Head of caudate nucleus (tissue), 42 donors: ENCODE results near the gene ERICH6B.
A peak's percentile ranks its signal among the peaks of the same experiment; 100 is the strongest.
"Not testable (repeated sequence)": the region's sequence is repeated elsewhere in the genome, so short reads cannot be mapped to it uniquely, and the experiment has no call there.

Experiments
- DNase-seq, 42 donors: peaks; one replicate each; pipeline versions ENCODE4 v3.0.0 to v3.0.0-alpha.2; 2020 to 2021; ENCODE audit warnings: mixed read lengths in 7 of 42
- intact Hi-C: fragments of 100-400 bp; cut with DNase I; formaldehyde crosslinking; loops from one replicate; pipeline ENCODE4 v1.15.0; 2022

The ERICH6B gene

DNA sequence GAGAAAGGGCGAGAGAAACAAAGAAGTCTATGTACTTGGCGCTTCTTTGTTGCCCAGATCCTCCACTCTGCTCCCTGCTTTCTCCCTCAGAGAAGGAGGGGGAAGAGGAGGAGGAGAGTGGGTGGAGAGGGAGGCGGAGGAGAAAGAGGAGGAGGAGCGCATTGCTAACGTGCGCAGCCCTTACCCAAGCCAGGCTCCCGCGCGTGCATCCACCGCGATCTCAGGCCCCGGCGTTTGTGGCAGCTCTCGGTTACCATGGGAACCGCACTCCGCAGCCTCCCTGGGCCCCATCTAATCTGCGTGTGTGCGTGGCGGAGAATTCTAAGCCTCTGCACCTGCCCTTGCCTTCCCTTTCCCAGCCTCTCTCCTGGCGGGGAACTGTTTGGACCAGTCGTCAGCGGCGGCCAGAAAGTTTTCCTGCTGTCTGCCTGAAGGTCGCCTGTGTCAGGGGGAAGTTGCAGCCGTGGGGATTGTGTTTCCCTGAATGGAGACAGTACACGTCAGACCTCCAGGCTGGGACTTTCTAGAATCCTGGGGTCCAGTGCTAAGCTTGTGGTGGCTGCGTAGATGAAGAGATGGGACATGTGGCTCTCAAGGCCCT lies at the start of gene ERICH6B:
Gene ERICH6B, minus strand, starts transcription at position 239 of the 601 bp plus-strand sequence. CDS start 18,734 bp downstream, outside the sequence.
- intact Hi-C loops = no loop called here
- peak; percentile 23 to 86 (median 66) for DNase-seq

DNA sequence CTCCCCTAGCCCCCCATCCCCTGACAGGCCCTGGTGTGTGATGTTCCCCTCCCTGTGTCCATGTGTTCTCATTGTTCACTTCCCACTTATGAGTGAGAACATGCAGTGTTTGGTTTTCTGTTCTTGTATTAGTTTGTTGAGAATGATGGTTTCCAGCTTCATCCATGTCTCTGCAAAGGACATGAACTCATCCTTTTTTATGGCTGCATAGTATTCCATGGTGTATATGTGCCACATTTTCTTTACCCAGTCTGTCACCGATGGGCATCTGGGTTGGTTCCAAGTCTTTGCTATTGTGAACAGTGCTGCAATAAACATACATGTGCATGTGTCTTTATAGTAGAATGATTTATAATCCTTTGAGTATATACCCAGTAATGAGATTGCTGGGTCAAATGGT lies 47.4 kb upstream of the ERICH6B start:
- DNase-seq, intact Hi-C loops: not testable (repeated sequence)

DNA sequence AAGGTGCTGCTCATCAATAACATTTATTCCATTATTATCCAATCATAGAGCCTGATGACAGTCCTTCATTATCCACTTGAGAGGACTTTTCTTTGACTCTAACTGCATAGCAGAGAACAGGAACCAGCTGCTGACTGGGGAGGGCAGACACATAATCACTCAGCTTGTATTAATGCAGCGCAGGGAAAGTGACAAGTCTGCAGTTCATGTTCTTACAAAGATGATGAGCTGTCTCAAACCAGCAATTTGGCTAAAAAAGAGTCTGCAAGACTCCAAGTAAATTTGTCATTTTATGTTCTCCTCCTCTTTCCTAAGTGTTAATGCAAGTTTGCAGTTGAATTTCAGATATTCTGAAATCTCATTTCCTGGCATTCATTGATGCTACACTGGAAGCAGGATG lies 46.6 kb upstream of the ERICH6B start:
- DNase-seq = peak in 24 of 42 donors; percentile 4 to 76 (median 36)
- intact Hi-C loops = no loop called here

DNA sequence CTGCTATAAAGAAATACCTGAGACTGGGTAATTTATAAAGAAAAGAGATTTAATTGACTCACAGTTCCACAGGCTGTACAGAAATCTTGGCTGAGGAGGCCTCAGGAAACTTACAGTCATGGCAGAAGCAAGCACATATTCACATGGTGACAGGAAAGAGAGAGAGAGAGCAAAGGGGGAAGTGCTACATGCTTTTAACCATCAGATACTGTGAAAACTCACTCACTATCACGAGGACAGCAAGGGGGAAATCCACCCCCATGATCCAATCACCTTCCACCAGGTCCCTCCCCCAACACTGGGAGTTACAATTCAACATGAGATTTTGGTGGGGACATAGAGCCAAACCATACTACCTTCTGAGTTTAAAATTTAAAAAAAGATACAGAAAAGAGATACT lies 44.9 kb upstream of the ERICH6B start:
- intact Hi-C loops, DNase-seq: not testable (repeated sequence)

DNA sequence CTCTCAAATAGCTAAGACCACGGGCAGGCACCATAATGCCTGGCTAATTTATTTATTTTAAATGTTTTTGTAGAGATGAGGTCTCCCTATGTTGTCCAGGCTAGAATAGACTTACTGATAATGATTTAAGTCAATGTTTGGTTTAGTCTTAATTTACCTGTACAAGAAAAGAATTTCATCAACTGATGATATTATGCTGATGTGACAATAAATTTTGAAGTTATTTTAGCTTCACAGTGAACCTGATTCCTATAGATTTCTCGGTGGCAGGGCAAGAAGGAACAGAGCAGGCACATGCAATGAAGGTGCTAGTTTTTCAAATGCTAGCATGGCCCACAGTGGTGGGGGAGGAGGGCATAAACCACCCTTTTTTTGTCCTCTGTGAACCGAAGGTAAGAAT lies 44.0 kb upstream of the ERICH6B start:
- DNase-seq = no peak
- intact Hi-C loops = no loop called here

DNA sequence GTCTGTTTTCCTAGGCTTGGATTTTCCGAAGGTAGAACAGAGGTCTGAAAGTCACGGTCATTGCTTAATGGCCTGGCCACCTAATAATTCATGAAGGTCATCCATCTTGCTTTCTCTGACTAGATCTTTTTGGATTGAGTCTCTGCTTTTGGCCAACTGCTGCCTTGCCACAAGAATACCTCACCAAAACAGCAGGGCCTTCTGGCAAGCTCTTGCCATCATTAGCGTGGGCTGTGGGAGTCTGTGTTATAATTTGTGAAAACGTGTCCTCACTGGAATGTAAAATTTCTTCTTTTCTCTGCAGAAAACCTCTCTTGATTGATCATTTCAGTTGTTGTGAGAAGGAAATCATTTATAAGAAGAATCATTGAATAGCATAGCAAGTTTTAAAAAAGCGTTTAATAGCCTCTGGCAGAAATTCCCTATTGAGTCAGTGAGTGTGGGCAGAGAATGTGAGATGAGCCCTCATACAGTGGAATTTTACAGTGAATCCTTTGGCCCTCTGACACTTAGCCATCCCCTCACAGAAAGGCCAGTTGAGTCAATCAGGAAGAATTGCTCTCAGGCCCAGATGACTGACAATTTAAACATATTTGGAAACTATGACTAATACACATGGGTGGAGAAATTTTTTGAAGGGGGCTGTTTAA lies 43.2 kb upstream of the ERICH6B start:
- no peak for DNase-seq

DNA sequence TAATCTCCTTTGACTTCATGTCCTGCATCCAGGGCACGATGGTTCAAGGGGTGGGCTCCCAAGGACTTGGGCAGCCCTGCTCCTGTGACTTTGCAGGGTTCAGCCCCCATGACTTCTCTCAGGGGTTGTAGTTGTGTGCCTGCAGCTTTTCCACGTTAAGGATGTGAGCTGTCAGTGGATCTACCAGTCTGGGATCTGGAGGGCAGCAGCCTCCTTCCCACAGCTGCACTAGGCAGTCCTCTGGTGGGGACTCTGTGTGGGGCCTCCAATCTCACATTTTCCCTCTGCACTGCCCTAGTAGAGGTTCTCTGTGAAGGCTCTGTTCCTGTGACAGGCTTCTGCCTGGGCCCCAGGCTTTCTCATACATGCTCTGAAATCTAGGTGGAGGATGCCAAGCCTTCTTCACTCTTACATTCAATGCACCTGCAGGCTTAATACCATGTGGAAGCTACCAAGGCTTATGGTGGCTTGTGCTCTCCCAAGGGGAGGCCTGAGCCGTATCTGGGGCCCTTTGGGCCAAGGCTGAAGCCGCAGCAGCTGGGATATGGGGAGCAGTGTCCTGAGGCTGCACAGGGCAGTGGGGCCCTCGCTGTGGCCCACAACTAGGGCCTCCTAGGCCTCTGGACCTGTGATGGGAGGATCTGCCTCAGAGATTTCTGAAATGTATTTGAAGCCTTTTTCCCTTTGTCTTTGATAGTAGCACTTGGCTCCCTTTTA lies 39.3 kb upstream of the ERICH6B start:
- intact Hi-C loops = no loop called here
- no peak for DNase-seq

More for the DNA sequence above, 43.2 kb upstream of the ERICH6B start:
- intact Hi-C loops = no loop called here

DNA sequence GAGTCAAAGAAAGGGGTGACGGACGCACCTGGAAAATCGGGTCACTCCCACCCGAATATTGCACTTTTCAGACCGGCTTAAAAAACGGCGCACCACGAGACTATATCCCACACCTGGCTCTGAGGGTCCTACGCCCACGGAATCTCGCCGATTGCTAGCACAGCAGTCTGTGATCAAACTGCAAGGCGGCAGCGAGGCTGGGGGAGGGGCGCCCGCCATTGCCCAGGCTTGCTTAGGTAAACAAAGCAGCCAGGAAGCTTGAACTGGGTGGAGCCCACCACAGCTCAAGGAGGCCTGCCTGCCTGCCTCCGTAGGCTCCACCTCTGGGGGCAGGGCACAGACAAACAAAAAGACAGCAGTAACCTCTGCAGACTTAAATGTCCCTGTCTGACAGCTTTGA lies 29.7 kb upstream of the ERICH6B start:
- intact Hi-C loops, DNase-seq: not testable (repeated sequence)

DNA sequence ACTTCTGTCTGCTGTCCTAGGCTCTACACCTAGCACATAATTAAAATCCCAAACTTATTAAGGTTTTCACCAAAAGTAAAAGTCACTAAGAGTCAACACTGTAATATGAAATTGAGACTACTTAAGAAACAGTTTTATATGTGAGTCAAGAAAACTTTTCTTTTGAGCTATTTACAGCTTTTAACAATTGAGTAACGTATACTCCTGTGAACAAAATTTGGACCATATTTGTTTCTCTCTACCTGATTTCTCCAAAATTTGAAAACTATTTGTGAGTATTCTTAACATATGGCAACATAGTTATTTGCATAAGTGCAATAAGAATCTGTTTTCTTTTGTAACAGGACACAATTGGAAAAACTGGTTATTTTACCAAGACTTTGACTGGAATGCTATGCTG lies 26.6 kb upstream of the ERICH6B start:
- intact Hi-C loops, DNase-seq: not testable (repeated sequence)

DNA sequence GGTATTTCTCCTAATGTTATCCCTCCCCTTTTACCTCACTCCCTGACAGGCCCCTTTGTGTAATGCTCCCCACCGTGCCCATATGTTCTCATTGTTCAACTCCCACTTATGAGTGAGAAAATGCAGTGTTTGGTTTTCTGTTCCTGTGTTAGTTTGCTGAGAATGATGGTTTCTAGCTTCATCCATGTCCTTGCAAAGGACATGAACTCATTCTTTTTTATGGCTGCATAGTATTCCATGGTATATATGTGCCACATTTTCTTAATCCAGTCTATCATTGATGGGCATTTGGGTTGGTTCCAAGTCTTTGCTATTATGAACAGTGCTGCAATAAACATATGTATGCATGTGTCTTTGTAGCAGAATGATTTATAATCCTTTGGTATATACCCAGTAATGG lies 19.8 kb upstream of the ERICH6B start:
- intact Hi-C loops, DNase-seq: not testable (repeated sequence)

DNA sequence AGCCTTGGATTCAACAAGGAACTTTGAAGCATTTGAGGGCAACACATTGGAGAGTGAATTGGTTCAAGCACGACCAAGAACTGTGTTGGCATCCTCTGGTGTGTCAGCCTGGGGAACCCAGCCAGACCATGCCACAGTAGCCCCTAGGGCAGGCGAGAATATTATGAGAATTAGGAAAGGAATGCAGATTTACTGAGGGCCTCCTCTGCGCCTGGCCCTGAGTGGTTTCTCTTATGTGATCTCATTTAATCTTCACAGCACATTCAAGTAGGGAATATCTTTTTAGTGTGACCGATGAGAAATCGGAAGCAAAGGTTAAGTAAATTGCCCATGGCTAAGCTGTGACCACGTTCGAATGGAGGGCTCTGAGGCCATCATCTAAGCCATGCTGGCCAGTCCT lies 15.3 kb upstream of the ERICH6B start:
- intact Hi-C loops = no loop called here
- DNase-seq = no peak

DNA sequence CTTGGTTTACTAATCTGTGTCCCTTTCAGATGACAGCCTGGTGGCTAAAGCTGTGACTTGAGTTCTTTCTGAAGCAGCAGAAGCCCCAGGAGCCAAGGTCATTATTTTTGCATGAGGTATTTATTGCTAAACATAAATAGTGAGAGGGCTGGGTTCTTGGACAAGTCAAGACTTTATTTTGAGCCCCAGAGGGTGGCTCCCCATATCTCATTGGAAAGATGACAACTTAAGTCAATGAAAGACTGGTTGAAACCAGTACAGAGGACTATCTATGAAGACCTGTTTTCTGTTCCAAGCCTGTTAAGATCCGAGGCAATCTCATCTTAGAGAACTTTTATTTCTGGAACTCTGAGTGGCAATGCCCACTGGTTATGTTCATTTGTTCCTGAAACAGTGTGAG lies 14.4 kb upstream of the ERICH6B start:
- DNase-seq = no peak
- intact Hi-C loops = no loop called here

DNA sequence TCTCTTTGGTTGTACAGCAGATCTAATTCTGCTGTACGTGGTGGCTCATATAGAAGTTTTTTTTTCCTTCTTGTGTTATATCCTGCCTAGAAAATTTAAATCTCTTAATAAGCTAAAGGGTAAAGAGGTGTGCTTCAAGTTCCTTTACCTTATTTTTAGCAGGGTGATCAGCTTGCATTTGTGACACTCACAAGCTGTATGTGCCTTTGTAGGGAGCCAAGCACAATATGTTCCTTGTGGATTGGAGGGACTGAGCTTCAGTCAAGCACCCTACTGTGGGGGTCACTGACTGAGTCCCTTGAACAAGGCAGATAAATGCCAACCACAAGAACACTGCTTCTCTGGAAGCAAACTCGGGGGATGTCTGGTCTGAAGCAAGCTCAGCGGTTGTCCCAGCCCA lies 12.6 kb upstream of the ERICH6B start:
- intact Hi-C loops = no loop called here
- no peak for DNase-seq

DNA sequence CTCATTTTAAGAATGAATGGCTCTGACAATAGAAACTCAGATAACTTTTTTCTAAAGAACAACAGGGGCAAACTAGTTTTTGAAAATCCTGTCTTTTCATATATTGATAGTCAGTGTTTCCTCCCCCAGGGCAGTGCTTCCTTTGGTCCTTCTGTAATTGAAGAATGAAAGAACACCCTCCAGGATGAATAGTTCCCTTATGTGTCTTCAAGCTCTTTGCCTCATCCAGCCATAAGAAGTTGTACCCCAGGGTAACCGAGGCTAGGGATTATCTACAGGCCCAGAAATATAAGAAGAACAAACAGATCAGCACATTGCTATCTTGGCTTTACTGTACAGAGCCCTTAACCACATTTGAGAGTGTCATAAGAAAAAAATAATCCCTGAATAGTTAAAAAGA lies 12.1 kb upstream of the ERICH6B start:
- intact Hi-C loops = no loop called here
- no peak for DNase-seq

DNA sequence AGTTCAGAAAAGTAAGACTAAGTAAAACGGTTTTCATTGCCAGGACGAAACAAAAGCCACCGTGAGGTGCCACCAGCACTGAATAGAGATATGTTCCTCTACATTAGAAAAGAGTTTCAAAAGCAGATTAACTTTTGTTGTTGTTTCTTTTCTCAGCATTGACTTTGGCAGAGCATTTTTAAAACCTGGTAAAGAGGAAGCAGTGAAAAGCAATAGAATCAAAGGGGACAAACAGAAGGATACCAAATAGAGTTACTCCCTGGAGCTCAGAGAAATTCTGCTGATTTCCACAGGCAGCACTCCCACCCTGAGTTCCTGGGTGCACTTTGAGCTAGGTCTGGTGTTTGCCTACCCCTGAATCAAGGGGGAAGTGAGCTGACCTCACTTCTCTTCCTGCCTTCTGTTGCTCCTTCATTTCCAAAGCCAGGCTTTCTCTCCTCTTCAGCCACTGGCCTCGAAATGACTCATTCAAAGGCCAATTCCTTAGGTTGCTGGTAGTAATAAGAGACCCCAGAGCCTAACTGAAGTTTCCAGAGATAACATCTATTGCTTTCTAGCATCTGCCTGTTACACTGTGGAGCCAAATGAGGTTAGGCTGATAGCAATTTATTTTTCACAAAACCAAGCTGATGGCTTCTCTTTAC lies 11.3 kb upstream of the ERICH6B start:
- intact Hi-C loops = no loop called here

DNA sequence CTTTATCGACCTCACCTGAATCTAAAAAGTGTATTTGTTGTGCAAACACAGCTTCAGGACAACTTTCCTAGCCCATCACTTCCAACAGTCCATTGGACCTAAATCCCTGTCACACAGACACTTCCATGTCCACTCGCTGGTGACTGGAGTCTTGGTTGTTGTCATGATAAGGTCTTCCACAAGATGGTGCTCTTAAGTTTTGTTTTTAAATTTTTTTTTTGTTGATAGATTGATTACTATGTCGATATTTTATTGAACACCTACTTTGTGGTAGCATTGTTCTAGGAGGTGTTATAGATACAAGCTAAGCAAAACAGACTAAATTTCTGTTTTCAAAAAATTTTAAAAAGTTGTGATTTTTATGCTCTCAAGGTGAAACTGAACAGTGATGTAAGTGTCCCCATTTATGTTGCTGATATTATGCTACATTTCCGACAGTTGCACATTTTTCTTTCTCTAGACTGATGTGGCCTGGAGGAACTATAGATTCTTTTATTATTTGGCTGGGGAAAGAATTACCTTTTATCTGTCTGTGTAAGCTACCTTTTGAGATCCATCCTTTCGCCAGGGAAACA lies 8.1 kb upstream of the ERICH6B start:
- peak in 1 of 42 donors; percentile 9 for DNase-seq
- intact Hi-C loops = no loop called here

More for the DNA sequence above, 11.3 kb upstream of the ERICH6B start:
- DNase-seq = no peak

DNA sequence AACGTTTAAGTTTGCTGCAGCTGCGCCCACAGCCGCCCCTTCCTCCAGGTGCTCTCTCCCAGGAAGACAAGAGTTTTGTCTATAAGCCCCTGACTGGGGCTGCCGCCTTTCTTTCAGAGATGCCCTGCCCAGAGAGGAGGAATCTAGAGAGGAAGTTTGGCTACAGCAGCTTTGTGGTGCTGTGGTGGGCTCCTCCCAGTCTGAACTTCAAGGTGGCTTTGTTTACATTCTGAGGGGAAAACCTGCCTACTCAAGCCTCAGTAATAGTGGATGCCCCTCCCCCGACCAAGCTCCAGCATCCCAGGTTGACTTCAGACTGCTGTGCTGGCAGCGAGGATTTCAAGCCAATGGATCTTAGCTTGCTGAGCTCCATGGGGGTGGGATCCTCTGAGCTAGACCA lies 6.4 kb upstream of the ERICH6B start:
- no peak for DNase-seq

DNA sequence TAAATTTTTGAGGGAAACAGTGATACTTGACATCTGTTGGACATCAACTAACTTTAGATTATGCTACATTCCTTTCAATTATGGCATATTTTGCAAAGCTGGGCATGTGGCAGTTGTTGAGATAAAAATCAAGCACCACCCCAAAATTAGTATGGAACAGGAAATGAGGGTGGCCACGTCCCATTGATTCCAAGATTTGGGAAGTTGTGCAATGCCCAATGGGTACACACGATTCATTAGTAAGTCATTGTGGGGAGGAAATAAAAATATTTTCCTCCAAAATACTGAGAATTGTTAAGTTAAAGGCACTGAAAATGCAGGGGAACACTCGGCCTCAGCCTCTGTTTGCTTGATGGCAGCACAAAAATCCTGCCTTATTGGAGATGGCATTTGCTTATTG lies 7.6 kb downstream of the ERICH6B start:
- intact Hi-C loops = no loop called here
- no peak for DNase-seq

More for the DNA sequence above, 6.4 kb upstream of the ERICH6B start:
- intact Hi-C loops = no loop called here

DNA sequence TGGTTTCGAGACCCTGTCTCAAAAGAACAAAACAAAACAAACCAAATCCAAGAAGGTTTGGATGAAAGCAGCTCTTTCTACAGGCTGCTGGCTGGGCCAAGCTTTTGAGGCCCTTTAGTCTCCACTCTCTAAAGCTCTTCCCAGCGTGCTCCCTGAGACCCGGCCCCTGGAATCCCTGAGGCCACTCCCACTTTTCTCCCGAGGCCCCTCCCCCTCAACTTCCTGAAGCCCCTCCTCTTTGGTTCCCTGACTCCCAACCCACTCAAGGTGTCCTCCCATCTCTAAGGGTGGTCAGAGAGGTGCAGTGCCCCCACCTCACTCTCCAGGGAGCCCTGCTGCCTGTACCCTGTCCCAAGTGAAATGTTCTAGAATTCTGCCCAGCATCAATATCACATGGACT lies 10.6 kb downstream of the ERICH6B start:
- DNase-seq = no peak
- intact Hi-C loops = no loop called here

DNA sequence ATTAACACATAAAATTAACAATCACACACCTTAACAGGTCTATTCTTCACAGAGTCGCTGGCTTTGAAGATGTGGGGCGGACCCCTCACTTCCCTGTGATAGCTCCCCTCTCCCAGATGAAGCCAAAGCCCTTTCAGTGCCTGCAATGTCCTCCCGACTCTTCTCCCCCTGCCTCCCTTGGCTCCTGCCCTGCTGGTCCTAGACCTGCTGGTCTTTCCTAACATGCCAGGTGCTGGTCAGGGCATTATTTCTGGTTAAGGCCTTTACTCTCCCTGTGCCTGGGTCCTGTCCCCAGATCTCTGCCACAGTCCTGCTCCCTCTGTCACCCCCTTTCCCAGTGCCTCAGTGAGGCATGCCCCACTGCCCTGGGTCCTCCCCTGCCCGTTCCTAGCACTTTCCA lies 12.2 kb downstream of the ERICH6B start:
- DNase-seq = no peak
- intact Hi-C loops = no loop called here
